H7 (cell line): ENCODE data around the gene LSAMP. TPM values are rescaled to one million over a fixed set of nuclear protein-coding genes. Genes with fewer than 3 reads are reported as not detected.

ENCODE experiments used
- DNase-seq: peaks from one replicate; pipeline ENCODE4 v3.0.0; 2012
- H3K27me3 ChIP-seq: 2 replicates; pipeline ENCODE4 v1.6.0; 2011; ENCODE audit warnings: mild to moderate bottlenecking, low read length; ENCODE audit not compliant: control insufficient read depth, insufficient read depth
- H3K36me3 ChIP-seq: replicated peaks from 2 replicates; pipeline ENCODE4 v1.5.1; 2011; ENCODE audit warnings: low read length; ENCODE audit not compliant: control insufficient read depth, insufficient read depth
- H3K4me3 ChIP-seq: 2 replicates; pipeline ENCODE4 v1.5.1; 2011; ENCODE audit warnings: low read depth, mild to moderate bottlenecking, control low read depth, low read length, moderate library complexity; ENCODE audit not compliant: insufficient read depth
- total RNA-seq: library from RNA; depleted of rRNA; stranded (reverse); fragments of >200 nt; shearing (Covaris generic); gene quantifications from 2 replicates; pipeline ENCODE4 v1.2.3, GENCODE V29; 2014

LSAMP gene
- total RNA-seq, 1 experiment from 2014 or later = 2.6 TPM

- no peak overlapping the region for H3K4me3 ChIP-seq
- H3K27me3 ChIP-seq = no peaks in the 10 kb centered on the region
- no peaks in the 10 kb centered on the region for H3K36me3 ChIP-seq
- DNase-seq = no peak
Measured at GRCh38 chr3:116405231-116405630, 40.1 kb downstream of the LSAMP start.

DNA sequence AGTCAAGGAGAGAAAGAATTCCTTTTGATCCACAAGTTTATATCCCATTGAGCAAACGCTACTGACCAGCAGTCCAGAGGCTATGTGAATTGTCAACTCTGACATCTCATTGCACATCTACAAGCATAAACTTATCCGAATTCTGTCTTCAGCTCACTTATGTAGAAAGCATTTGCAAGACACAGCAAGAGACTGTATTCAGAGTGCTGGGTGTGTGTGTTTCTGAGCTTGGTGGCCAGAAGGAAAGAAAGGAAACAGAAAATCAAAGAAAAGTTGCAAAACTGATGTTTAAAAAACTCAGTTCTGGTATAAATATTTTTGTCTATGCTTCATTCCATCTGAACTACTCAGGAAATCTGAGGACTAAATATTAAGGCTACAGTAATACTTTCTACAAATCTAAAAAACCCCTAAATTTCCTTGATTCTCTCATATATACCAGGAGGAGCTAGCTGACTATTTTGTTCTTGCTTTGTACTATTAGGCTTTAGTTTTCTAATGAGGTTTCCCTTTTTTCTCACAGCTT lies 45.5 kb downstream of the LSAMP start:
- Histone ChIP-seq H3K36me3 (no peaks in the 10 kb centered on the region), H3K27me3 (no peaks in the 10 kb centered on the region), H3K4me3 (no peak overlapping the region)
- DNase-seq = no peak

GRCh38 chr3:116394365-116394764 lies 50.9 kb downstream of the LSAMP start:
- Histone ChIP-seq H3K27me3 (no peaks in the 10 kb centered on the region), H3K36me3 (no peaks in the 10 kb centered on the region), H3K4me3 (no peak overlapping the region)
- no peak for DNase-seq

- no peaks in the 10 kb centered on the region for H3K36me3 ChIP-seq
- no peak for DNase-seq
- H3K4me3 ChIP-seq = no peak overlapping the region
- no peaks in the 10 kb centered on the region for H3K27me3 ChIP-seq
Measured at GRCh38 chr3:116393199-116393598, 52.1 kb downstream of the LSAMP start.

- no peaks in the 10 kb centered on the region for H3K36me3 ChIP-seq
- no peak overlapping the region for H3K4me3 ChIP-seq
- no peak for DNase-seq
- no peaks in the 10 kb centered on the region for H3K27me3 ChIP-seq
Measured at GRCh38 chr3:116392291-116392690, 53.0 kb downstream of the LSAMP start.

DNA sequence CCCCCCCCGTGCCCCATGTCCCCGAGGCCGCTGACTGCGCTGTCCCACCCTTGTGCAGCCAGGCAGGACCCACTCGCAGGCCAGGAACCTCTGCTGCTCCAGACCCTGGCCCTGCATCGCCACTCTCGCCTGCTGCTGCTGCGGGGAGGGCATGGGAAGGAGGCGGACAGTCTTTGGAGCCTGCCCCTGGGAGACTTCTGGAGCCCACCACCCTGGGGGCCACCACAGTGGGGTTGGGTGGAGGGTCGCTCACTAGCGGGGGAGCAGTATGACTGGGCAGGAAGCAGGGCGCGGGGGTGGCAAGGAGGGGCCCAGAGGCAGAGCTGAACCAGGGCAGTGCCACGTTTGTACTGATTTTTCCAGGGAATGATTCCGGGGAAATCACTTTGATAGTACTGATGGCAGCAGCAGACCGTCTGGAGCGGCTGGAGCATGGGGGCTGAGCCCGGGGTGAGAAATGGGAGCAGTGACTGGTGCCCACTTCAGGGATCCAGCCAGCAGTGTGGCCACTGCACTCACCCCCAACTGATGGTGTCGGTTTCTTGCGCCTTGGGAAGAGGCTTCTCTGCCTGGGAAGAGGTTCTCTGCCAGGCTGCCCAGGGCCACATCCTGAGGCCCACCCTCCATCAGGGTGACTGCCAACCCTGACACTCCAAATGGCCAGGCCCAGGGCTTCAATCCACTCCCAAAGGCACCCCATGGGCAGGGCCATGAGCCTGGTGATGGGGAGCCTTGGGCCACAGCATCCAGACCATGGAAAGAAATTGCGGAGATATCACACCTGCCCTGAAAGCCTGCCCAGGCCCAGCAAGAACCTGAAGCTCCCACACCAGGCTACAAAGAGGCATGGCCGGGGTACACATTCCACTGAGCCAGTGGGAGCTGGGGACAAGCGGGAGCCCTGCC lies 53.7 kb downstream of the LSAMP start:
- Histone ChIP-seq H3K36me3 (no peaks in the 10 kb centered on the region), H3K4me3 (no peak overlapping the region), H3K27me3 (no peaks in the 10 kb centered on the region)
- peak; percentile 6 for DNase-seq

- Histone ChIP-seq H3K27me3 (no peaks in the 10 kb centered on the region), H3K4me3 (no peak overlapping the region), H3K36me3 (no peaks in the 10 kb centered on the region)
- peak; percentile 8 for DNase-seq
Measured at GRCh38 chr3:116390318-116390717, 55.0 kb downstream of the LSAMP start.

DNA sequence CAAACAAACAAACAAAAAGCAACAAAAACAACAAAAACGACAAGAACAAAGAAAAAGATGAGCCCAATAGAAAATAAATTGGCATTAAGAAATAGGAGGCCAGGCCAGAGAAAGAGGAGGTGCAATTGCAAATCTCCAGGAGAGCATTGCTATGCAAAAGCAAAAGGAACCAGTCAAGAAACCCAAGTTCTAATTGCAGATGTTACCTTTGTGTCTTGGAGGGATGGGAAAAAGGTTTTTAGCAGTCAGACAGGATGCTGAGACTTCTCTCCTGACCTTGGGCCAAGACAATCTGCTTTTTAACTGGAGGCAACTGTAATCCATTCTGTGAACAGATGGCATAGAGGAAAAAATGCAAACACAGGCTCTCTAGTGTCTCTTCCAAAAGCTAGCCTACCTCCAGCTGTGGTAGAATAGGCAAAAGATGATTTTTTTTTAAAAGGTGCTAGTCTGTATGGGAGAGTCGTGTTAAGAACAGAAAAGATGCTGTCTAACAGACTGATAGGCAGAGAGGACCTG lies 56.4 kb downstream of the LSAMP start:
- H3K4me3 ChIP-seq = no peak overlapping the region
- peak; percentile 16 for DNase-seq

DNA sequence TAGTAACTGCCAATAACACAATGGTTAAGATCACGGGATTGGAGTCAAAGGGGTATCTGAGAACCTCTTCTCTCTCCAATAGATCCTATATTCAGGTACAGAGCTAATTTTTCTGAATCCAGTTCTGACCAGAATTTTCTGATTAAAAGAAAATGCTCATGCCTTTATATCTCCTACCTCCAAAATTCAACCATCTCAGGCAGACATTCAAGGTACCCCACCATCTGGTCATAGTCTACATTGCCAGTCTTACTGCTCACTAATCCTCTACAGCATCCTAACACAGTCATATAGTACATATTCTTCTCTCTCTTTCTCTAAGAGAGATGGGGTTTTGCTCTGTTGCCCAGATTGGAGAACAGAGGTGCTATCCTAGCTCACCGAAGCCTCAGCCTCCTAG lies 59.1 kb downstream of the LSAMP start:
- no peak overlapping the region for H3K4me3 ChIP-seq
- H3K36me3 ChIP-seq = no peaks in the 10 kb centered on the region
- DNase-seq = no peak
- H3K27me3 ChIP-seq = no peaks in the 10 kb centered on the region

More for the DNA sequence above, 56.4 kb downstream of the LSAMP start:
- H3K36me3 ChIP-seq = no peaks in the 10 kb centered on the region
- H3K27me3 ChIP-seq = no peaks in the 10 kb centered on the region

GRCh38 chr3:116384717-116385116 lies 60.6 kb downstream of the LSAMP start:
- no peak for DNase-seq
- Histone ChIP-seq H3K36me3 (no peaks in the 10 kb centered on the region), H3K27me3 (no peaks in the 10 kb centered on the region), H3K4me3 (no peak overlapping the region)

DNA sequence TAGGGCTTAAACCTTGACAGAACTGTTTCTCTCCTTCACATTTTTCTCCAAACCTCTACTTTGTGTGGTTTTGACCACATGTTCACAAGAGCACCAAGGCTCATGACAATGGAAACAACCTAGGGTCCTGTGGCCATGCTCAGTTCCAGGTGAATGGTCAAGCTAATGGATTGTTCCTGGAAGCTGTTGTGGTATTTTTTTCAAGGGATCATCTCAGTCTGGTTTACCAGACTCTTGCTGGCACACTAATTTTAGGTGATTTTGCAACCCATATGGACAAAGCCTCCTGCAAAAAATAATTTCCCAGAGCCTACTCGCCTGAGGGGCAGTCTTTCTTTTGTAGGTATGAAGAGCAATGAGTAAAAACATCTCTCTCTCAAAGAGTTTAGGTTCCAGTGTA lies 67.2 kb downstream of the LSAMP start:
- Histone ChIP-seq H3K36me3 (no peaks in the 10 kb centered on the region), H3K27me3 (no peaks in the 10 kb centered on the region), H3K4me3 (no peak overlapping the region)
- DNase-seq = no peak

- no peak for DNase-seq
- H3K4me3 ChIP-seq = no peak overlapping the region
- no peaks in the 10 kb centered on the region for H3K36me3 ChIP-seq
- no peaks in the 10 kb centered on the region for H3K27me3 ChIP-seq
Measured at GRCh38 chr3:116374901-116375300, 70.4 kb downstream of the LSAMP start.

- Histone ChIP-seq H3K36me3 (no peaks in the 10 kb centered on the region), H3K27me3 (no peaks in the 10 kb centered on the region), H3K4me3 (no peak overlapping the region)
- DNase-seq = no peak
Measured at GRCh38 chr3:116367761-116368395, 77.4 kb downstream of the LSAMP start.

DNA sequence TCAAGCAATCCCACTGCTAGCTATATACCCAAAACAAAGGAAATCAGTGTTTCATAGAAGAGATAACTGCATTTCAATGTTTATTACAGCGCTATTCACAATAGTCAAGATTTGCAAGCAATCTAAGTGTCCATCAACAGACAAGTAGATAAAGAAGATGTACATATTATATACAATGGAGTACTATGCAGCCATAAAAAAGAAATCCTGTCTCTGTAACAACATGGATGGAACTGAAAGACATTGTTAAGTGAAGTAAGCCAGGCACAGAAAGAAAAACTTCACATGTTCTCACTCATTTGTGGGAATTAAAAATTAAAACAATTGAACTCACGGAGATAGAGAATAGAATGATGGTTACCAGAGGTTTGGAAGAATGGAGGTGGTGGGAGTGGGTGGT lies 89.2 kb downstream of the LSAMP start:
- no peaks in the 10 kb centered on the region for H3K27me3 ChIP-seq
- DNase-seq = no peak
- H3K36me3 ChIP-seq = no peaks in the 10 kb centered on the region
- H3K4me3 ChIP-seq = no peak overlapping the region

GRCh38 chr3:116354382-116354781 lies 90.9 kb downstream of the LSAMP start:
- H3K4me3 ChIP-seq = no peak overlapping the region
- DNase-seq = no peak

More at GRCh38 chr3:116354382-116354781, 90.9 kb downstream of the LSAMP start:
- no peaks in the 10 kb centered on the region for H3K36me3 ChIP-seq
- H3K27me3 ChIP-seq = no peaks in the 10 kb centered on the region
